ENCODE results near the gene C2CD3.
A peak's percentile ranks its signal among the peaks of the same experiment; 100 is the strongest.
"Not testable (repeated sequence)": the region's sequence is repeated elsewhere in the genome, so short reads cannot be mapped to it uniquely, and the experiment has no call there.

The C2CD3 gene

DNA sequence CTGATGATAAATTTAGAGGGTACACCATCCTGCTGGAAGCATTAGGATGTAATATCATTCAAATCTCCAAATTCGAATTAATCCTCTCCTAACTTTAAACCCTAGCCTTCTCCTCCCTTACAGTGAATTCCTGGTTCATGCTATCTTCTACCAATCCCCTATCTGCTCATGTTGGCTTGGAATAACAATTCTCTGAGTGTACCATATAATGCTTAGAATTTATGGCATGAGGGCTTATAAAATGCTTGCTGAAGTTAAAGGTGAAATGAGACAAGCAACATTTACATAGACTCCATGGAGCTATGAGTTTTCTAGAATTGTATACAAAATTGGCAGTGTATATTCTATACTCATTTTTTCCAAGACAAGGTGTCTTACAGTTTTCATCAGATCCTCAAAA lies 79.3 kb downstream of the C2CD3 start:
- H3K36me3 ChIP-seq (replicated peaks): peaks cover 19% of the 10 kb centered on the region
- TF ChIP-seq, protein P1, sequence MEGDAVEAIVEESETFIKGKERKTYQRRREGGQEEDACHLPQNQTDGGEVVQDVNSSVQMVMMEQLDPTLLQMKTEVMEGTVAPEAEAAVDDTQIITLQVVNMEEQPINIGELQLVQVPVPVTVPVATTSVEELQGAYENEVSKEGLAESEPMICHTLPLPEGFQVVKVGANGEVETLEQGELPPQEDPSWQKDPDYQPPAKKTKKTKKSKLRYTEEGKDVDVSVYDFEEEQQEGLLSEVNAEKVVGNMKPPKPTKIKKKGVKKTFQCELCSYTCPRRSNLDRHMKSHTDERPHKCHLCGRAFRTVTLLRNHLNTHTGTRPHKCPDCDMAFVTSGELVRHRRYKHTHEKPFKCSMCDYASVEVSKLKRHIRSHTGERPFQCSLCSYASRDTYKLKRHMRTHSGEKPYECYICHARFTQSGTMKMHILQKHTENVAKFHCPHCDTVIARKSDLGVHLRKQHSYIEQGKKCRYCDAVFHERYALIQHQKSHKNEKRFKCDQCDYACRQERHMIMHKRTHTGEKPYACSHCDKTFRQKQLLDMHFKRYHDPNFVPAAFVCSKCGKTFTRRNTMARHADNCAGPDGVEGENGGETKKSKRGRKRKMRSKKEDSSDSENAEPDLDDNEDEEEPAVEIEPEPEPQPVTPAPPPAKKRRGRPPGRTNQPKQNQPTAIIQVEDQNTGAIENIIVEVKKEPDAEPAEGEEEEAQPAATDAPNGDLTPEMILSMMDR (IDR thresholded peaks at IDR 0.05; ENCODE audit: low read depth, low read length, missing control alignments): no peak
- H3K27ac ChIP-seq: no peak overlapping the region
- no peak overlapping the region for H3K4me3 ChIP-seq (ENCODE audit: low read depth, low read length)
- H3K27me3 ChIP-seq (replicated peaks): no peaks in the 10 kb centered on the region
- DNase-seq: no peak
- in situ Hi-C loops (cut with HindIII; ENCODE audit: low pct_ligation_motif_present, low sequenced_read_pairs): no loop called here

DNA sequence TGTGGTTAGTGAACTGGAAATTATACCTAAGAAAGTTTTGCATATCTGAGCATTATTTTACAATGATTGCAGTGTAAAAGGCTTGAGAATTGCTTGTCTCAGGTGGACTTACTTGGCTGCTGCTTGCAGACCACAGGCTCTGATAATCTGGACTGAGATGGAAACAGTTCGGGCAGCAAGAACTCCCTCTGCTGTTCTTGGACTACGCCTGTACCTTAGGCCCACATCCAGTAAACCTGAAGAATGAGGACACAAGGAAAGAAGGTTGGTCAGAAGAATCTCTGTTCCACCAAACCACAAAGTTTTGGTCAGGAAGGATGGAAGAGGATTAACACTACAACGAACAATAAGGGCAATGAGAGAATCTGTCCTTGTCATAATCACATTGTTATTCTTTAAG lies 80.1 kb downstream of the C2CD3 start:
- Histone ChIP-seq H3K27me3 (replicated peaks) (no peaks in the 10 kb centered on the region), H3K4me3 (ENCODE audit: low read depth, low read length) (no peak overlapping the region), H3K27ac (no peak overlapping the region), H3K36me3 (replicated peaks) (peaks cover 19% of the 10 kb centered on the region)
- in situ Hi-C loops (cut with HindIII; ENCODE audit: low pct_ligation_motif_present, low sequenced_read_pairs): no loop called here
- DNase-seq: no peak
- TF ChIP-seq, protein P1 (IDR thresholded peaks at IDR 0.05; ENCODE audit: low read depth, low read length, missing control alignments): peak; percentile 64

DNA sequence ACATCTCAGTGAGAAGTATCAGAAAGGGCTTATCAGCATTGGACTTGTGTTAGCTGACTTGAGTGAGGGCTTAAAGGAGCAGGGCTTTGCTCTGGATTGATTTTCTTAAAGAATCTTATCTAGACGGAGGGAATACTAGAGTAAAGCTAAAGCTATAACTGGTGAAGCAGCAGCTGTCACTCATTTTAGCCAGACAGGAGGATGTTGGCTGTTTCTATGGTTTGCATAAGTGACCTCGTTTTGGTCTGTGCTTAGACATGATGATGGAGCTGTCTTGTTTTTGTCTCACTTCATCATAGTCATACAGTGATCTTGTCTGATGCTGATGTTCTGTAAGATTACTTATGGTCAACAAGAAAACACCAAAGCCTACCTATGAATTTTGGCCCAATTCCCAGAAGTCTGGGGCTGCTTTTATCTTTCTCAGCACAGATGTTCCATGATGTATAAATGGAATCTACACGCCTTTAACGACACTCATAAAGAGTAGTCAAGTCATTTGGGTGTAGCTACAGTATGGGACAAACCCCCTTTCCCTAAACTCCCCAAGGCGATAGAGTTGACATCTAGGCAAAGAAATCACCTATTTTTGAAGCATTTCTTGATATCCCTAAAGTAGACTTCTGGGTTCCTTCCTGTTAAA lies 84.4 kb downstream of the C2CD3 start:
- Histone ChIP-seq H3K4me3 (ENCODE audit: low read depth, low read length) (no peak overlapping the region), H3K27me3 (replicated peaks) (no peaks in the 10 kb centered on the region), H3K27ac (no peak overlapping the region), H3K36me3 (replicated peaks) (peaks cover 7% of the 10 kb centered on the region)
- in situ Hi-C loops (cut with HindIII; ENCODE audit: low pct_ligation_motif_present, low sequenced_read_pairs): no loop called here
- no peak for DNase-seq
- TF ChIP-seq, protein P1 (IDR thresholded peaks at IDR 0.05; ENCODE audit: low read depth, low read length, missing control alignments): no peak

DNA sequence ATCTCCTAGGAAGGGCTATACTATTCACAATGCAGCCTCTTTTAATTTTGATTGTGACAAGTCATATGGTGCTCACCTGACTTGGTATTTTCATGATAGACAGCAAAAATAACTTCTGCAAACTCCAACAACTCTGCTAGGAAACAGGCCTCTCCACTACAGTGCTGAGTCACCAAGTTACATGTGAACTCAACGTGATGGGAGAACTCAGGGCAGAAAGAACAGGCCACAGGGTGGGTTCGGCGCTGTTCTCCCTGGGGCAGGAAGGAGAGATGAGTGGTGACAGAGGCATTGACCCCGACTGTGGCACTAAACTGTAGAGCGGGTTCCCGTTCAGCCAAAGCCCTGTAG lies 85.3 kb downstream of the C2CD3 start:
- no peaks in the 10 kb centered on the region for H3K27me3 ChIP-seq (replicated peaks)
- H3K27ac ChIP-seq: no peak overlapping the region
- no peak for DNase-seq
- no peak overlapping the region for H3K4me3 ChIP-seq (ENCODE audit: low read depth, low read length)
- TF ChIP-seq, protein P1 (IDR thresholded peaks at IDR 0.05; ENCODE audit: low read depth, low read length, missing control alignments): no peak
- peaks cover 7% of the 10 kb centered on the region for H3K36me3 ChIP-seq (replicated peaks)
- in situ Hi-C loops (cut with HindIII; ENCODE audit: low pct_ligation_motif_present, low sequenced_read_pairs): no loop called here

DNA sequence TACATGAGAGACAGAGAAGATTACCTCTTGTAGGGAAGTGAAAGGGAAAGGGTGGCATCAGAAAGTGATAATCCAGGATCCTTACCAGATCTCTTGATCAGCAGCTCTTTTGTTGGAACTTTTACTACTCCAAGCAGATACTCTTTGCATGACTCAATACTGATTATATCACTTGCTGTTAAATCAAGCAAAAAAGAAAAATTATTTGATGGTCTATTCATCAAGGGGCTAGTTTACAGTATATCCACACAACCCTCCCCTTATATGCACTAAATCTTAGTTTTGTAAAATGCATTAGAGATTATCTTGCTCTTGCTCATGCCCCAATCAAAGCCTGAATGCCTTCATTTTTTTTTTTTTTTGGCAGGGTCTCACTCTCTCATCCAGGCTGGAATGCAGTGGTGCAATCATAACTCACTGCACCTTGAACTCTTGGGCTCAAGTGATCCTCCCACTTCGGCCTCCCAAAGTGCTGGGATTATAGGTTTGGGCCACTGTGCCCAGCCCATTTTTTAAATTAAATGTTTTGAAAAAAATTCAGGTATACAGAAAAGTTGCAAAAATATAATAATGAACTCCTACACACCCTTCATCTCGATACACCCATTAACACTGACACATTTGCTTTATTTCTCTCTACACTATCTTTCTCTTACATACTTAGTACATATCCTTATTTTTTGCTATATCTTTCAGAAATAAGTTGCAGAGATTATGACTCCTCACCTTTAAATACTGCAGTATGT lies 85.8 kb downstream of the C2CD3 start:
- DNase-seq: no peak
- Histone ChIP-seq H3K36me3 (replicated peaks) (peaks cover 7% of the 10 kb centered on the region), H3K27me3 (replicated peaks) (no peaks in the 10 kb centered on the region), H3K27ac (no peak overlapping the region), H3K4me3 (ENCODE audit: low read depth, low read length) (no peak overlapping the region)
- in situ Hi-C loops (cut with HindIII; ENCODE audit: low pct_ligation_motif_present, low sequenced_read_pairs): no loop called here
- TF ChIP-seq, protein P1 (IDR thresholded peaks at IDR 0.05; ENCODE audit: low read depth, low read length, missing control alignments): no peak

DNA sequence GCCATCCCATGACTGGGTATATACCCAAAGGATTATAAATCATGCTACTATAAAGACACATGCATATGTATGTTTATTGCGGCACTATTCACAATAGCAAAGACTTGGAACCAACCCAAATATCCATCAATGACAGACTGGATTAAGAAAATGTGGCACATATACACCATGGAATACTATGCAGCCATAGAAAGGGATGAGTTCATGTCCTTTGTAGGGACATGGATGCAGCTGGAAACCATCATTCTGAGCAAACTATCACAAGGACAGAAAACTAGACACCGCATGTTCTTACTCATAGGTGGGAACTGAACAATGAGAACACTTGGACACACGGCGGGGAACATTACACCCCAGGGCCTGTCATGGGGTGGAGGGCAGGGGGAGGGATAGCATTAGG lies 86.9 kb downstream of the C2CD3 start:
- H3K36me3 ChIP-seq (replicated peaks); H3K27ac ChIP-seq; DNase-seq; H3K4me3 ChIP-seq (ENCODE audit: low read depth, low read length); H3K27me3 ChIP-seq (replicated peaks); in situ Hi-C loops (cut with HindIII; ENCODE audit: low pct_ligation_motif_present, low sequenced_read_pairs): not testable (repeated sequence)
